HT-29 (cell line): ENCODE data around the gene ATG2B. TPM values are rescaled to one million over a fixed set of nuclear protein-coding genes. Genes with fewer than 3 reads are reported as not detected.

Experiments
- DNase-seq: peaks from one replicate; pipeline ENCODE4 v3.0.0-alpha.2; 2015; ENCODE audit warnings: low spot score
- total RNA-seq: library from RNA; depleted of rRNA; stranded (reverse); fragments of >200 nt; shearing (Covaris generic); gene quantifications from 2 replicates; pipeline ENCODE4 v1.2.3, GENCODE V29; 2014

Gene ATG2B
- total RNA-seq, 1 experiment from 2014 or later: 5.8 TPM

- no peak for DNase-seq
Observed at GRCh38 chr14:96310906-96311305, 52.2 kb downstream of the ATG2B start.

GRCh38 chr14:96309896-96310330 is 53.2 kb downstream of the ATG2B start:
- DNase-seq: no peak

GRCh38 chr14:96309133-96309895 is 53.8 kb downstream of the ATG2B start:
- peak; percentile 73 for DNase-seq

- DNase-seq: peak; percentile 3
Observed at GRCh38 chr14:96307434-96307833, 55.7 kb downstream of the ATG2B start.

GRCh38 chr14:96304956-96305355 is 58.2 kb downstream of the ATG2B start:
- no peak for DNase-seq

- DNase-seq: no peak
Observed at GRCh38 chr14:96303981-96304380, 59.2 kb downstream of the ATG2B start.

- DNase-seq: no peak
Observed at GRCh38 chr14:96299441-96299840, 63.7 kb downstream of the ATG2B start.

GRCh38 chr14:96297997-96298515 is 65.1 kb downstream of the ATG2B start:
- DNase-seq: no peak

GRCh38 chr14:96297000-96297399 is 66.1 kb downstream of the ATG2B start:
- DNase-seq: peak; percentile 21

- no peak for DNase-seq
Observed at GRCh38 chr14:96294246-96294645, 68.9 kb downstream of the ATG2B start.

- DNase-seq: no peak
Observed at GRCh38 chr14:96287856-96288255, 75.3 kb downstream of the ATG2B start.

- no peak for DNase-seq
Observed at GRCh38 chr14:96286251-96286650, 76.9 kb downstream of the ATG2B start.

- no peak for DNase-seq
Observed at GRCh38 chr14:96285667-96286066, 77.5 kb downstream of the ATG2B start.

GRCh38 chr14:96284430-96284829 is 78.7 kb downstream of the ATG2B start:
- no peak for DNase-seq

GRCh38 chr14:96284008-96284407 is 79.1 kb downstream of the ATG2B start:
- no peak for DNase-seq

GRCh38 chr14:96281486-96281885 is 81.7 kb downstream of the ATG2B start:
- DNase-seq: no peak

GRCh38 chr14:96280104-96280503 is 83.0 kb downstream of the ATG2B start:
- no peak for DNase-seq

GRCh38 chr14:96279564-96279963 is 83.6 kb downstream of the ATG2B start:
- DNase-seq: no peak

- no peak for DNase-seq
Observed at GRCh38 chr14:96277890-96278289, 85.3 kb downstream of the ATG2B start.

GRCh38 chr14:96275177-96276112 is 87.7 kb downstream of the ATG2B start:
- peak; percentile 41 for DNase-seq

GRCh38 chr14:96274543-96274942 is 88.6 kb downstream of the ATG2B start:
- DNase-seq: no peak

GRCh38 chr14:96274122-96274521 is 89.0 kb downstream of the ATG2B start:
- no peak for DNase-seq
